Head of caudate nucleus (tissue), 42 donors: ENCODE measurements around the gene SPTBN2.

Experiments used
- DNase-seq, 42 donors: peaks; one replicate each; pipeline versions ENCODE4 v3.0.0 to v3.0.0-alpha.2; 2020 to 2021; ENCODE audit warnings: mixed read lengths in 7 of 42
- intact Hi-C: fragments of 100-400 bp; cut with DNase I; formaldehyde crosslinking; loops from one replicate; pipeline ENCODE4 v1.15.0; 2022

Gene SPTBN2

DNA sequence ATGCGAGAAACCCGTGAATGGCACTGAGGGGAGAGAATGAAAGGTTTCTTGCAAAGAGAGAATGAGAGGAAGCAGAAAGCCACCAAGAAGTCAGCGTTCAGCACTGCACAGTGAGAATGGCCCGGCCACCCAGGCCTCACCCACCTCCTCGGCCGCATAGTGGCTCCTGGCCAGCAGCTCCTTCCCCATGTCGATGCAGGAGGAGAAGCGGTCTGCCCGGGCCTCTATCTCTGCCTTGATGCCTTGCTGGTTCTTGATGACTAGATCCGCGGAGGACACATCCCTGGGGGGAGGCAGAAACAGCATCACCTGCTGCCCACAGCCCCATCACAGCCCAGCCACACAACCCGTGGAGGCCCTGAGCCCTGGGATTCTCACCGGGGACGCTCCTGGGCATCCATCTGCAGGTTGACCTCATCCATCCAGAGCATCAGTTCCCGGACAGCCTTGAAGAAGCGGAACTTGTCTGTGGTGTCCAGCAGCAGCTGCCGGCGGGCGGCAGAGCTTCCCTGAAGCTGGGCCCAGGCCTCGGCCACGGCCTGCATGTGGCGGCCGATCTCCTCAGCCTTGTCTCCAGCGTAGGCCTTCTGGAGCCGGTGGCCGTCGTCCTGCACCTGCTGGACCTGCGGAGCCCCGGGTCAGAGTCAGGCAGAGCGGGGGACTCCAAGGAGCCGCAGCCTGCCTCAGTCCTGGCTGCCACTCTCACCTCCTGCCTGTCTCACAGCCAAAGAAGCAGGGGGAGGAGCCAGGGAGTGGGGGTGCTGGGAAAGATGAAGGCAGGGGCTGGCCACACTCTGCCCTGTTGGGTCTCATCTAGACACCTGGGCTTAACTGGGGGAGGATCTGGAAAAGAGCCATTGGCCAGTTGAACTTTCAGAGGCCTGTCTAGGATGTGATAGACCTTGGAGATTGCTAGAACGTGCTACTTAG, 39.1 kb downstream of the SPTBN2 start:
- intact Hi-C loops: loop anchor here (5.0 kb wide), 1 partner anchor 142 kb away; no protein-coding TSS in a partner anchor
- DNase-seq: no peak

DNA sequence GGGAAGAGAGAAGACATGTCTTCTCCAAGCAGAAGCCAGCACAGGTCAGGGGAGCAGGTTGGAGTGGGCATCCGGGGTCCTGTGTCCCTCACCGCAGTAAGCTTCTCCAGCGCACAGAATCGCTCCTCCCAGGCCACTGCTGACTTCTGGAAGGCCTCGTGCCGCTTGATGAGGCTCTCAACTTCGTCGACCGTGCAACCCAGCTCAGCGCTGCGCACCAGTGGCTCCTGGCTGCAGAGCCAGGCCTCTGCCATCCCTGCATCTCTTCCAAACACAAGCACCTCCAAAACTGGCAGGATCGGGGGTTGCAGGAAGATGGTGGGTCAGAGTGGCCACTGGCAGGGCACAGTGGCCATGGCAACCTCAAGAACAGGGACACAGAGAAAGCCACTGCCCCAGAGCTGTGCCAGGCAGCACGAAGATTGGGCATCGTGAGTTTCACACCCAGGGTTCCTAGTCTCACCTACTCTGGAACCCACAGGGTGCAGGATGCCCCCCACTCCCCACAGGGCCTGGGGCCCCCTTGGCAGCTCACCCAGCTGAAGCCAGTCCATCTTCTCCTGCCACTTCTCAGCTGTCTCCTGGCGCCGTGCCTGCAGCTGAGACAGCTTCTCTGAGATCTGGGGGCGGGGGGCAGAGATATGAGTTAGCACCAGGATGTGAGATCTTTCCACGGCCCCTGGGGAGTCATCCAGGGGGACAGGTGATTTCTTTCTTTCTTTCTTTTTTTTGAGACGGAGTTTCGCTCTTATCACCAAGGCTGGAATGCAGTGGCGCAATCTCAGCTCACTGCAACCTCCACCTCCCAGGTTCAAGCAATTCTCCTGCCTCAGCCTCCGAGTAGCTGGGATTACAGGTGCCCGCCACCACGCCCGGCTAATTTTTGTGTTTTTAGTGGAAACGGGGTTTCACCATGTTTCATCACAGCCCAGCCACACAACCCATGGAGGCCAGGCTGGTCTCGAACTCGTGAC, 40.2 kb downstream of the SPTBN2 start:
- DNase-seq: no peak
- intact Hi-C loops: no loop called here

- DNase-seq: peak in 39 of 42 donors; percentile 9 to 83 (median 51)
- intact Hi-C loops: no loop called here
These were observed 41.2 kb downstream of the SPTBN2 start for GRCh38 chr11:66687831-66688281.

GRCh38 chr11:66686801-66687750, 41.9 kb downstream of the SPTBN2 start:
- intact Hi-C loops: no loop called here
- peak in 1 of 42 donors; percentile 13 for DNase-seq

GRCh38 chr11:66686100-66686785, 42.8 kb downstream of the SPTBN2 start:
- DNase-seq: no peak
- intact Hi-C loops: no loop called here

DNA sequence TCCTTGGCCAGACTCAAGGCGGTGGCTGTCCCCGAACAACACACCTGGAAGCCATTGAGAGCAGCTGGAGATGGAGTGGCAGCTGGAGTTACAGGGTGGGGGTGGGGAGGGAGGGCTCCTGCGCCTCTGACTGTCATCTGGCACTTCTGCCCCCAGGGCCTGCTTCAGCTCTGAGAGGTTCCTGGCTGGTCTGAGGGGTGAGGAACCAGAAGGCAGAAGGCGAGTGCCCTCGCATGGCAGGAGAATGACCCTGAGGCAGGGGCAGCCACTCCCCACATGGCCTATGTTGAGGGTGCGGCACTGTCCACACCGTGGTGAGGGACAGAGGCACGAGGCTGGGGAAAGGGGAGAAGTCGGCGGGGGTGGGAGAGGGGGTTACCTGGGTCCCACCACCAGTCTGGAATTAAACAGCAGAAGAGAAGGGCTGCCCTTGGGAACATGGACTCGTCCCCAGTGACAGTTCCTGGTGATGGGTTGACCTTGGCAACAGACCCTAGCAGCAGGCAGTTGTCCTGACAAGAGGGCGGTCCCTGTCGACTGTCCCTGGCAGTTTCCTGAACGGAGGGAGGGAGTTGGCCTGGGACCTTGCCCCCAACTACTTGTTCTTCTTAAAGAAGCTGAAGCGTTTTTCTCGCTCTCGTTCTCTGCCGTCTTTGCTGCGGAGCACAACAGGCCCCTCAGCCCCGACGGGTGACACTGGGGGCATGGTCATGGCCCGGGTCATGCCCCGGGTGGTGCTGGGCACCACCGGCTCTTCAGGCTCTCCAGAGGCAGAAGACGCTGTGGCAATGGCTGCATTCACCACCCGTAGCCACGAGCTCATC, 43.5 kb downstream of the SPTBN2 start:
- DNase-seq: no peak
- intact Hi-C loops: no loop called here

DNA sequence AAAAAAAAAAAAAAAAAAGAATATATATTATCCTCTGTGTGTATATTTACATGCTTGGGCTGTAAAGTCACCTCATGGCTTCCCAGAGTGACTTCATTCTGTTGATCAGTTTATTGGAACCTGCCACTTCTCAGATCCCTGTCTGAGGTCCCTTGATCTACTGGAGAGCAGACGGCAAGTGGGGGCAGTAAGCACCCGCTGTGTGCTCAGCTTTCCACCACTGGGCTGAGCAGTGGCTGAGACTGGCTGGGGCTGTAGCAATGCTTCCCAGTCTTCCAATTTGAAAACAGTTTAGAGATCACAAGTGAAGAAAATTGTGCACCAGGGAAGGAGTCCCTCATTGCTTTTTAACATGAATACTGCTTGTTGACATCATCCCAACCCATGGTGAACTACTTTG, 44.4 kb downstream of the SPTBN2 start:
- DNase-seq: no peak
- intact Hi-C loops: loop anchor here (5.0 kb wide), 1 partner anchor 107 kb away; no protein-coding TSS in a partner anchor

DNA sequence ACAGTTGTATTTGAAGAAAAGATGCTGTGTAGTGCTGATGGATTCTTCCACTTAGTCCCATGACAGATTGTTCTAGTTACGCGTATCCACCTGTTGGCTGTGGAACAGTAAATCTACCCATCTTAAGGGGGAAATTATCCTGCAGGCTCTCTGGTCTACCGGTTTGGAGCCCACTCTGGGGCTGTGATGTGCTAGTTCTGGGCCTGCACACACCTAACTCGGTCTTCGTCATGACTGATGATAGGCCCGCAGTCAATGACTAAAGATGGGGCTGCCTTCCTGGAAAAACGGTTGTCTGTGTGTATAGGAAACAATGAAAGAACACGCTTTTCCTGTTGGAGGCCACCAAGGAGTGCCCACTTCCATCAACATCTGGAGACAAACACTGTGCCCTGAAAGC, 45.1 kb downstream of the SPTBN2 start:
- intact Hi-C loops: loop anchor here (5.0 kb wide), 1 partner anchor 107 kb away; no protein-coding TSS in a partner anchor

GRCh38 chr11:66680966-66681645, 47.9 kb downstream of the SPTBN2 start:
- intact Hi-C loops: loop anchor here (5.0 kb wide), 1 partner anchor 104 kb away; no protein-coding TSS in a partner anchor
- no peak for DNase-seq

More for the DNA sequence above, 45.1 kb downstream of the SPTBN2 start:
- DNase-seq: no peak

DNA sequence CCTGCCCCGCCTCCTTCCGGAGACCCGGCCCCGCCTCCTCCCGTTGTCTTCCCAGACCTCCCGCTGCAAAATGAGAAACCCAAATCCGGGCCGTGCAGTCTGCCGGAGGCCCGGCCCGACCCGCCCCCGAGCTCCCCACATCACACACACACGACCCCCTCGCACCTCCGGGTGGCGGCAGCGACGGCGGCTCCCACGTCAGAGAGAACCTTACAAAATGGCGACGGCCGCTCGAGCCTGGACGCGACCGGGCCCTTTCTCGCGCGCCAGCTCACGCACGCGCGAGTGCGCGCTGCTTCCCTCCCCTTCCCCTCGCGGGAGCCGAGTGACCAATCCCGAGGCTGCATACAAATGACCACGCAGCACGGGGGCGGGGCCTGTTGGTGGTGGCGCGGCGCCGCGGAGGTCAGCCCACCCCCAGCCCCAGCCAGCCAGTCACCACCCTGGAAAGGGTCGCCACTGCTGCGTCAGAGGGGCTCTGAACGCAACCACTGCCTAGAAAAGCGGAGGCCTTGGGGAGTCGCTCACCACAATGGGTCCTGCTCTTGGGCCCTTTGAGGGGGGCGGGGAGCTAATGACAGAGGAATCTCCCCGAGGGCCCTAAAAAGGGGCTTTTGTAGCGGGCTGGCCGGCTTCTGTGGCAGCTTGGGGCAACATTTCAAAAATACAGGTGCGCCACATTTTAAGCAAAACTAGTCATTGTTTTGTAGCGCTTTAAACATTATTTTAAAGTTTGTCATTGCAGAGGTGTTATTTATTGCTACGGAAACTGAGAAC, 51.2 kb downstream of the SPTBN2 start, which contains the start of gene RBM4B:
TSS of gene RBM4B (minus strand) at position 289 of the 777 bp plus-strand sequence. CDS start 808 bp downstream, outside the sequence.
- peak; percentile 94 to 99 (median 97) for DNase-seq
- intact Hi-C loops: loop anchor here (2.0 to 10.0 kb wide), 3 partner anchors 35 to 273 kb away; partner anchors contain the start of gene MRPL11

DNA sequence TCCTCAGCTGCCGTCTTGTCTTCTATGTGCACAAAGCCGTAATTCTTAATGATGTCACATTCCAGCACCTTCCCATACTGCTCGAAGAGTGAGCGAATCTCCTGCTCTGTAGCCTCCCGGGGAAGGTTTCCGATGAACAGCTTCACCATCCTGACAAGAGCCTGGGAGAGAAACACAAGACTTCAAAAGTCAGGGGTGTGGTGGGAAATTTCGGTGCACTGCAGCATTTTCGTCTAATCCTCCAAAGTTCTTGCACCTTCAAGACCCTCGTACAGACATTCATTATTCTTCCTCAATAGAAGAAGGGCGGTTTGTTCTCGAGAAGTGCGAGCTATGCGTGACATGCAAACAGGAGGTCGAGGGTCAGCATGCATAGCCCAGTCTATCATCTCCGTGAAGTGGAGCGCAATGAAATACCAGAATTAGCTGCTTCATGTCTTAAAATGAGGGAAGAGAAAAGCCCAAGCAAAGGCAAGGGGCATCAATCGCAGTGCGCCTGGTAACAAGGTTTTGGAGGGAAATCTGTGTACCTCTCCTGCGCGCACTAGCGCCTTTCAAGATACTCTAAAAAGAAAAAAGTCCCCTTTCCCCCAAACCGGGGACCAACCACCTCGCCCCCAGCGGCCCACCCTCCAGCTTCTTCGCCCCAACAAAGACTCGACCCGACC, 52.0 kb downstream of the SPTBN2 start:
- intact Hi-C loops: loop anchor here (5.0 to 10.0 kb wide), 2 partner anchors 35 to 272 kb away; no protein-coding TSS in a partner anchor
- DNase-seq: peak in 3 of 42 donors; percentile 8 to 38 (median 8)

- DNase-seq: no peak
These were observed 52.6 kb downstream of the SPTBN2 start for GRCh38 chr11:66676282-66676919.

GRCh38 chr11:66674964-66675602, 53.9 kb downstream of the SPTBN2 start:
- intact Hi-C loops: loop anchor here (5.0 to 10.0 kb wide), 2 partner anchors 33 to 270 kb away; no protein-coding TSS in a partner anchor
- no peak for DNase-seq

More at GRCh38 chr11:66676282-66676919, 52.6 kb downstream of the SPTBN2 start:
- intact Hi-C loops: loop anchor here (5.0 to 10.0 kb wide), 2 partner anchors 34 to 272 kb away; no protein-coding TSS in a partner anchor
